Measurements from ENCODE around the gene SRGAP3.

SRGAP3 gene

DNA sequence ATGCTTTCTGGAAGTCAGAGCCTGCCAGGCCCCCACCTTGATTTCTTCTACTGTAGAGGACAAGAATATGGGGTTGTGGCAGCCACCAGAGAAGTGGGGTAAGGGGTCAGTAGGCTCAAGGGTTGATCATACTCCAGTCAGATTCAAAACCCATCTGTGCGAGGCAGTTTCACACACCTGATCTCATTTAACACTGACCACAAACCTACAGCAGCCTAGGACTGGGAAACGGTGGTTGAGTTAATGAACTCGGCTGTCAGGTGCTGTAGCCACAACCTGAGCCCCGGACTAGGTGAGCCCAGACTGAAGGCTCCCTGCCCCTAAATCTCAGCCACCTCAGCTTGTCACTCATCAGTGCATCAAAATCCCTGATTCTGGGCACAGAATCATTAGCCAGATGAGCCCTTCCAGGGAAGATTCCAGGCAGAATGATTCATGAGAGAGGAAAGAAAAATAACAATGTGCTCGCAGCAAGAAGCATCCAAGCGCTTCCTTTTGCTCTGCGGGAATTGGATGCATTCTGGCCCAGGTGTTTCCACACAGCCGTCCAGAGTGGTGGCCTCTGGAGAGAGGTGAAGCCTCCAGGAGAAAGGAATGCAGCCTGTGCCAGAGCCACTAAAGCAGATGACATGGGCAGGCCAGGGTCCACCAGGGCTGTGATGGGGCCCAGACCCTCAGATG, 102.1 kb downstream of the SRGAP3 start:
- DNase-seq (ENCODE audit: low read depth): no peak
- TF ChIP-seq CTCF (IDR thresholded peaks at IDR 0.05; ENCODE audit: low read length, missing control alignments): no peak
- no peak overlapping the region for H3K4me3 ChIP-seq (replicated peaks; ENCODE audit: low read depth, low read length)

DNA sequence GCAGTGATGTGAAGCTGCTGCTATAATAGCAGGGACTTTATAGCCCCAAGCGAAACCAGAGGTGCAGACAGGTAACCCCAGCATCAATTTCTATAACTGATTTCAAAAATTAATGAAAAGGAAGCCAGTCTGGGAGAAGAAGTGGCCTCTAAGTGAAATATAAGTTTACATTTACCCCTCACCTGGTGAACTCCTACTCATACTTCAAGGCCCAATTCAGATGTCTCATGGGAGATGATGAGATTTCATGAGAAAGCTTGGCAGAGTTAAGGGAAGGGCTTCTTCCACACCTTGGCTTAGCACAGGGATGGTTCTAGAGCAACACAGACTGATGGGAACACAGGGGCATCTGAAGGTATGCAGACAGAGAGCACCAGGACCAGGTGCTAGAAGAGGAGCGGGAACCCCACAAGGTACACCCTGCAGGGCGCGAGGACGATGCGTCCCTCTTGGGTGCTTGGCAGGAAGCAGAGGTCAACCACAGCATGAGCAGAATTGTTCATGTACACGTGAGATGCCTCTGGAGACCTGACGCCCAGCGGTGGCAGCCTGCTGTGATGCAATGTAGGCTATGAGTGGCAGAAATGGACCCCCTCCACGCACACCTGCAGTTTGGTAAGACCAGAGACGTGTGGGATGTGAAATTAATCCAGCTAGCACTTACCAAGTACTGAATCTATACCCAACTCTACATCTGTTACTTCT, 102.9 kb downstream of the SRGAP3 start:
- no peak overlapping the region for H3K4me3 ChIP-seq (replicated peaks; ENCODE audit: low read depth, low read length)
- TF ChIP-seq CTCF (IDR thresholded peaks at IDR 0.05; ENCODE audit: low read length, missing control alignments): no peak
- DNase-seq (ENCODE audit: low read depth): no peak

GRCh38 chr3:9143184-9143583, 106.3 kb downstream of the SRGAP3 start:
- H3K4me3 ChIP-seq (replicated peaks; ENCODE audit: low read depth, low read length): no peak overlapping the region
- DNase-seq (ENCODE audit: low read depth): no peak
- no peak for TF ChIP-seq CTCF (IDR thresholded peaks at IDR 0.05; ENCODE audit: low read length, missing control alignments)

DNA sequence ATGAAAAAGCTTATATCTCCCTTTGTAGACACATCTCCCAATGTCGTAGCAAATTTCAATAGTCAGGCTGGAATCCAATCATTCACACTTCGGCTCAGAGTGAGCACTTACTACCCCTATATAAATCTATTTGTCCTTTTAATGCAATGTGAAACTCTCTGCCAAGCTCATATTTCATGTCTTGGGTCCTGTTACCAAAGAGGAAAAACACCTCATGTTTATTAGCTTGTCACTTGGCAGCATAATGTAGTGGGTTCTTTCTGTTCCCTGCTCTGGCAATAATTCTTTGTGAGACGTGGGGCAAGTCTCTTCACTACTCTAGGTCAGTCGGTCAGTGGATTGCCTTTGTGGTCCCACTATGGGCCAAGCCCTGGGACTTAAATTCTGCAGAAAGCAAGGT, 107.1 kb downstream of the SRGAP3 start:
- no peak for TF ChIP-seq CTCF (IDR thresholded peaks at IDR 0.05; ENCODE audit: low read length, missing control alignments)
- H3K4me3 ChIP-seq (replicated peaks; ENCODE audit: low read depth, low read length): no peak overlapping the region
- no peak for DNase-seq (ENCODE audit: low read depth)

DNA sequence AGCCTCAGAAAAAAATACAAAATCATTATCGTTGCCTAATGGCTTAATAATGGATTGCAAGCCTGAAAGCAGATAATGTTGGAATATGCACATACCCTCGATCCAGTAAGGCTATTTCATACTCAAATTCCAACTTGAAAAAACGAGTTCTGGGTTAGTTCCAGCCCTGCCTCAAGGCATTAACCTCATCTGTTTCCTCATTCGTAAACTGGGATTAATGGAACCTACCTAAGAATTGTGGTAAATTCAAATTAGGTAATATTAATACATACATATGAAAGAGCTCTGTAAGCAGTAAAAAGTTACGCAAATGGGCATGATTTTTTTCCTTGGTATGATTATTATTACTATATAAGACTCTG, 107.5 kb downstream of the SRGAP3 start:
- DNase-seq (ENCODE audit: low read depth): no peak
- no peak for TF ChIP-seq CTCF (IDR thresholded peaks at IDR 0.05; ENCODE audit: low read length, missing control alignments)

GRCh38 chr3:9139366-9139765, 110.1 kb downstream of the SRGAP3 start:
- TF ChIP-seq CTCF (IDR thresholded peaks at IDR 0.05; ENCODE audit: low read length, missing control alignments): no peak
- H3K4me3 ChIP-seq (replicated peaks; ENCODE audit: low read depth, low read length): no peak overlapping the region
- no peak for DNase-seq (ENCODE audit: low read depth)

More for the DNA sequence above, 107.5 kb downstream of the SRGAP3 start:
- no peak overlapping the region for H3K4me3 ChIP-seq (replicated peaks; ENCODE audit: low read depth, low read length)

DNA sequence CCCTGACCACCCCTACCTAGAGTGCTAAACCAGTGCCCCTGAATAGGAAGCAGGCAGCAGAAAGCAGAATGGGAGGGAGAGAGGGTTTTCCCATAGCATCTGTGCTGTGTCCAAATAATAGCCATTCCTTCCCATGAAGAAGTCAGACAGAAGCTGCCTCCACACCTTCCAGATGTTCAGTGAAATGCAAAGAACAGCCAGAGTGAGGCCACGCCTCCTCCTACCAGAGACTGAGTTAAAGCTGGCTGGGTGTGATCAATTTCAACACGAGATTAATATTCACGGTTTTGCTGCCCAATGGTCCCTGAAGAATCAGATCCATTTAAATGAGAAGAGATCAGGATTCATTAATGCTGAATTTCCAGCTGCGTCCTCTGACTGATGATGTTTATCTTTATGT, 111.8 kb downstream of the SRGAP3 start:
- no peak for DNase-seq (ENCODE audit: low read depth)
- H3K4me3 ChIP-seq (replicated peaks; ENCODE audit: low read depth, low read length): no peak overlapping the region
- no peak for TF ChIP-seq CTCF (IDR thresholded peaks at IDR 0.05; ENCODE audit: low read length, missing control alignments)
